Activated T-helper 17 cell treated with anti-CD3 and anti-CD28 coated beads, Interleukin-2, amount 50 U/mL, for 72 hours (primary cell): ENCODE measurements around the gene DBF4. TPM values are rescaled to one million over a fixed set of nuclear protein-coding genes. Genes with fewer than 3 reads are reported as not detected.
A peak's percentile ranks its signal among the peaks of the same experiment; 100 is the strongest.
"Not testable (repeated sequence)": the region's sequence is repeated elsewhere in the genome, so short reads cannot be mapped to it uniquely, and the experiment has no call there.

Experiments used
- ATAC-seq: fragments of 150-1000 bp; cut with Tn5 transposase; replicated peaks from 2 replicates; pipeline ENCODE4 v1.10.0; 2021; ENCODE audit warnings: mild to moderate bottlenecking, moderate library complexity
- H3K27ac Mint-ChIP-seq: one replicate; pipeline ENCODE4 v1.8.0; 2022; ENCODE audit warnings: mixed read lengths
- H3K27me3 Mint-ChIP-seq: one replicate; pipeline ENCODE4 v1.8.0; 2022; ENCODE audit warnings: mixed read lengths
- H3K36me3 Mint-ChIP-seq: one replicate; pipeline ENCODE4 v1.8.0; 2022; ENCODE audit warnings: low read depth, mild to moderate bottlenecking, mixed read lengths
- H3K4me1 Mint-ChIP-seq: one replicate; pipeline ENCODE4 v1.8.0; 2022; ENCODE audit warnings: mixed read lengths
- H3K4me3 Mint-ChIP-seq: one replicate; pipeline ENCODE4 v1.8.0; 2022; ENCODE audit warnings: mild to moderate bottlenecking, mixed read lengths
- H3K9me3 Mint-ChIP-seq: one replicate; pipeline ENCODE4 v1.8.0; 2022; ENCODE audit warnings: mixed read lengths
- total RNA-seq, 2 donors: library from RNA; stranded (reverse); gene quantifications; one replicate each; pipeline ENCODE4 v1.2.3, GENCODE V29; 2022

DBF4 gene
- total RNA-seq, 2 donors from 2014 or later = 50.8 to 76.4 TPM

GRCh38 chr7:87873328-87873727 lies 3.0 kb upstream of the DBF4 start:
- not testable (repeated sequence) for H3K27me3 Mint-ChIP-seq, ATAC-seq, H3K9me3 Mint-ChIP-seq
- Mint-ChIP-seq H3K27ac (peak overlapping the region; percentile 96), H3K36me3 (peaks cover 52% of the 10 kb centered on the region), H3K4me3 (peak overlapping the region; percentile 80), H3K4me1 (peaks cover 28% of the 10 kb centered on the region)

- ATAC-seq = no peak
- H3K36me3 Mint-ChIP-seq = peaks cover 58% of the 10 kb centered on the region
- H3K27ac Mint-ChIP-seq = peak overlapping the region; percentile 96
- H3K9me3 Mint-ChIP-seq = no peaks in the 10 kb centered on the region
- H3K4me1 Mint-ChIP-seq = peaks cover 28% of the 10 kb centered on the region
- H3K4me3 Mint-ChIP-seq = peak overlapping the region; percentile 80
- no peaks in the 10 kb centered on the region for H3K27me3 Mint-ChIP-seq
Observed at GRCh38 chr7:87874066-87874465, 2.2 kb upstream of the DBF4 start.

- Mint-ChIP-seq H3K36me3 (peaks cover 63% of the 10 kb centered on the region), H3K4me3 (peak overlapping the region; percentile 80), H3K27ac (peak overlapping the region; percentile 96), H3K9me3 (no peaks in the 10 kb centered on the region), H3K4me1 (peaks cover 28% of the 10 kb centered on the region), H3K27me3 (no peaks in the 10 kb centered on the region)
- ATAC-seq = peak; percentile 3
Observed at GRCh38 chr7:87875151-87876039, 898 bp upstream of the DBF4 start.

GRCh38 chr7:87876869-87877234 lies 559 bp downstream of the DBF4 start:
- H3K4me1 Mint-ChIP-seq = peaks cover 34% of the 10 kb centered on the region
- peaks cover 73% of the 10 kb centered on the region for H3K36me3 Mint-ChIP-seq
- ATAC-seq = peak; percentile 27

GRCh38 chr7:87877366-87878040 lies 1.2 kb downstream of the DBF4 start:
- Mint-ChIP-seq H3K4me3 (peak overlapping the region; percentile 80), H3K36me3 (peaks cover 73% of the 10 kb centered on the region), H3K9me3 (no peaks in the 10 kb centered on the region), H3K27me3 (no peaks in the 10 kb centered on the region), H3K27ac (peak overlapping the region; percentile 96), H3K4me1 (peaks cover 35% of the 10 kb centered on the region)
- no peak for ATAC-seq

More at GRCh38 chr7:87876869-87877234, 559 bp downstream of the DBF4 start:
- peak overlapping the region; percentile 96 for H3K27ac Mint-ChIP-seq
- no peaks in the 10 kb centered on the region for H3K9me3 Mint-ChIP-seq
- no peaks in the 10 kb centered on the region for H3K27me3 Mint-ChIP-seq
- peak overlapping the region; percentile 80 for H3K4me3 Mint-ChIP-seq

- H3K9me3 Mint-ChIP-seq = no peaks in the 10 kb centered on the region
Observed at GRCh38 chr7:87878208-87878735, 2.0 kb downstream of the DBF4 start.

GRCh38 chr7:87882151-87882937 lies 6.1 kb downstream of the DBF4 start:
- H3K27me3 Mint-ChIP-seq = no peaks in the 10 kb centered on the region
- no peaks in the 10 kb centered on the region for H3K9me3 Mint-ChIP-seq
- no peak overlapping the region for H3K4me3 Mint-ChIP-seq
- H3K27ac Mint-ChIP-seq = peak overlapping the region; percentile 67
- peaks cover 18% of the 10 kb centered on the region for H3K4me1 Mint-ChIP-seq
- peaks cover 94% of the 10 kb centered on the region for H3K36me3 Mint-ChIP-seq
- no peak for ATAC-seq

More at GRCh38 chr7:87878208-87878735, 2.0 kb downstream of the DBF4 start:
- no peaks in the 10 kb centered on the region for H3K27me3 Mint-ChIP-seq
- peaks cover 36% of the 10 kb centered on the region for H3K4me1 Mint-ChIP-seq
- ATAC-seq = no peak
- H3K27ac Mint-ChIP-seq = peak overlapping the region; percentile 96
- H3K4me3 Mint-ChIP-seq = peak overlapping the region; percentile 80
- H3K36me3 Mint-ChIP-seq = peaks cover 74% of the 10 kb centered on the region

- H3K9me3 Mint-ChIP-seq = no peaks in the 10 kb centered on the region
- peak overlapping the region; percentile 12 for H3K27ac Mint-ChIP-seq
- H3K4me1 Mint-ChIP-seq = peaks cover 18% of the 10 kb centered on the region
- no peaks in the 10 kb centered on the region for H3K27me3 Mint-ChIP-seq
- H3K36me3 Mint-ChIP-seq = peaks cover 98% of the 10 kb centered on the region
- H3K4me3 Mint-ChIP-seq = no peak overlapping the region
- ATAC-seq = no peak
Observed at GRCh38 chr7:87885018-87885417, 8.7 kb downstream of the DBF4 start.

- H3K4me3 Mint-ChIP-seq = no peak overlapping the region
- H3K9me3 Mint-ChIP-seq = no peaks in the 10 kb centered on the region
- peaks cover 13% of the 10 kb centered on the region for H3K4me1 Mint-ChIP-seq
- no peaks in the 10 kb centered on the region for H3K27me3 Mint-ChIP-seq
- H3K27ac Mint-ChIP-seq = no peak overlapping the region
- peaks cover 97% of the 10 kb centered on the region for H3K36me3 Mint-ChIP-seq
- ATAC-seq = no peak
Observed at GRCh38 chr7:87886875-87887274, 10.6 kb downstream of the DBF4 start.

GRCh38 chr7:87895363-87895762 lies 19.1 kb downstream of the DBF4 start:
- H3K9me3 Mint-ChIP-seq = no peaks in the 10 kb centered on the region
- no peaks in the 10 kb centered on the region for H3K27me3 Mint-ChIP-seq
- peaks cover 7% of the 10 kb centered on the region for H3K4me1 Mint-ChIP-seq
- no peak overlapping the region for H3K27ac Mint-ChIP-seq
- no peak for ATAC-seq
- H3K4me3 Mint-ChIP-seq = no peak overlapping the region
- H3K36me3 Mint-ChIP-seq = peaks cover 92% of the 10 kb centered on the region

- Mint-ChIP-seq H3K36me3 (peaks cover 94% of the 10 kb centered on the region), H3K27ac (no peak overlapping the region), H3K9me3 (no peaks in the 10 kb centered on the region), H3K4me3 (no peak overlapping the region), H3K27me3 (no peaks in the 10 kb centered on the region), H3K4me1 (no peaks in the 10 kb centered on the region)
- no peak for ATAC-seq
Observed at GRCh38 chr7:87899255-87899654, 23.0 kb downstream of the DBF4 start.

- H3K9me3 Mint-ChIP-seq, H3K4me1 Mint-ChIP-seq, ATAC-seq, H3K4me3 Mint-ChIP-seq, H3K27me3 Mint-ChIP-seq, H3K27ac Mint-ChIP-seq: not testable (repeated sequence)
- peaks cover 63% of the 10 kb centered on the region for H3K36me3 Mint-ChIP-seq
Observed at GRCh38 chr7:87907136-87907906, 31.0 kb downstream of the DBF4 start.

- not testable (repeated sequence) for H3K27me3 Mint-ChIP-seq, H3K9me3 Mint-ChIP-seq, H3K27ac Mint-ChIP-seq, ATAC-seq, H3K4me1 Mint-ChIP-seq, H3K4me3 Mint-ChIP-seq
- peaks cover 50% of the 10 kb centered on the region for H3K36me3 Mint-ChIP-seq
Observed at GRCh38 chr7:87908814-87909213, 32.5 kb downstream of the DBF4 start.
